IMR-90 (cell line): Measurements from ENCODE around the gene CLDN18. TPM values are rescaled to one million over a fixed set of nuclear protein-coding genes. Genes with fewer than 3 reads are reported as not detected.

Experiments used
- ATAC-seq: fragments of 200-7000 bp; cut with Tn5 transposase; 2 replicates; pipeline ENCODE4 v1.9.1; 2020; ENCODE audit warnings: low read depth, mild to moderate bottlenecking, moderate library complexity
- BruUV-seq: library from RNA; stranded (reverse); fragments of 400-500 nt; replicated peaks from 2 replicates; lab custom pipeline; 2021; lab: Mats Ljungman, UMichigan
- CTCF ChIA-PET: fragments of 300-600 bp; formaldehyde crosslinking; extraction: SDS; loops from one replicate; lab custom pipeline; 2021; ENCODE audit warnings: antibody characterized with exemption; lab: Yijun Ruan, JAX
- POLR2A ChIA-PET: fragments of 300-600 bp; sonication (Branson Sonifier 250); formaldehyde crosslinking; loops from one replicate; lab custom pipeline; 2022; ENCODE audit warnings: antibody characterized with exemption; ENCODE audit not compliant: unreplicated experiment; lab: Charles Lee
- DNase-seq: peaks from one replicate; pipeline ENCODE4 v3.0.0; 2013
- H2AFZ ChIP-seq: replicated peaks from 2 replicates; pipeline ENCODE3; 2013; ENCODE audit warnings: low read length, mild to moderate bottlenecking; ENCODE audit not compliant: poor library complexity
- H2AK5ac ChIP-seq: 2 replicates; pipeline ENCODE4 v1.6.1; 2013; ENCODE audit warnings: low read depth, low read length, inconsistent platforms
- H2AK9ac ChIP-seq: replicated peaks from 2 replicates; pipeline ENCODE3; 2013; ENCODE audit warnings: mild to moderate bottlenecking, low read depth, low read length, moderate library complexity; ENCODE audit not compliant: poor library complexity
- H2BK120ac ChIP-seq: 2 replicates; pipeline ENCODE4 v1.6.1; 2013; ENCODE audit warnings: low read depth, low read length, inconsistent platforms
- H2BK15ac ChIP-seq: 3 replicates; pipeline ENCODE4 v1.6.1; 2013; ENCODE audit warnings: low read depth, low read length, inconsistent platforms
- H2BK20ac ChIP-seq: 2 replicates; pipeline ENCODE4 v1.6.1; 2013; ENCODE audit warnings: low read depth, mild to moderate bottlenecking, inconsistent platforms, low read length, moderate library complexity
- H2BK5ac ChIP-seq: 2 replicates; pipeline ENCODE4 v1.6.1; 2013; ENCODE audit warnings: mild to moderate bottlenecking, low read depth, low read length, inconsistent platforms; ENCODE audit not compliant: poor library complexity, severe bottlenecking
- H3K14ac ChIP-seq: replicated peaks from 2 replicates; pipeline ENCODE4 v1.6.1; 2013; ENCODE audit warnings: low read depth, low read length, inconsistent platforms
- H3K18ac ChIP-seq: 2 replicates; pipeline ENCODE4 v1.6.1; 2013; ENCODE audit warnings: low read depth, low read length, control low read depth
- H3K23ac ChIP-seq: 2 replicates; pipeline ENCODE4 v1.6.1; 2013; ENCODE audit warnings: low read depth, low read length, inconsistent platforms
- H3K27ac ChIP-seq: 2 replicates; pipeline ENCODE4 v1.5.1; 2013; ENCODE audit warnings: mild to moderate bottlenecking, control low read depth, low read length; ENCODE audit not compliant: insufficient read depth
- H3K27me3 ChIP-seq: 2 replicates; pipeline ENCODE4 v1.6.1; 2013; ENCODE audit warnings: low read length; ENCODE audit not compliant: control insufficient read depth, insufficient read depth
- H3K36me3 ChIP-seq: 2 replicates; pipeline ENCODE4 v1.6.1; 2013; ENCODE audit warnings: low read length, mixed read lengths; ENCODE audit not compliant: control insufficient read depth, insufficient read depth
- H3K4ac ChIP-seq: 2 replicates; pipeline ENCODE4 v1.6.1; 2013; ENCODE audit warnings: low read depth, low read length, inconsistent platforms
- H3K4me1 ChIP-seq: 2 replicates; pipeline ENCODE4 v1.6.1; 2013; ENCODE audit warnings: low read length, mixed read lengths; ENCODE audit not compliant: control insufficient read depth, insufficient read depth
- H3K4me2 ChIP-seq: 2 replicates; pipeline ENCODE4 v1.6.1; 2013; ENCODE audit warnings: low read depth, mild to moderate bottlenecking, control low read depth, low read length, moderate library complexity
- H3K4me3 ChIP-seq: 2 replicates; pipeline ENCODE4 v1.5.1; 2013; ENCODE audit warnings: low read depth, mild to moderate bottlenecking, control low read depth, low read length, moderate library complexity; ENCODE audit not compliant: insufficient read depth
- H3K56ac ChIP-seq: 2 replicates; pipeline ENCODE4 v1.6.1; 2013; ENCODE audit warnings: low read length, inconsistent platforms; ENCODE audit not compliant: insufficient read depth; ENCODE audit errors: extremely low read depth
- H3K79me1 ChIP-seq, 2 experiments: 2 replicates each; pipeline ENCODE4 v1.6.1; 2013; ENCODE audit warnings: low read length in 2 of 2, inconsistent platforms in 1 of 2, low read depth in 1 of 2
- H3K9ac ChIP-seq: 2 replicates; pipeline ENCODE4 v1.6.1; 2013; ENCODE audit warnings: low read depth, low read length, control low read depth
- H3K9me1 ChIP-seq: 2 replicates; pipeline ENCODE4 v1.6.1; 2013; ENCODE audit warnings: low read length, inconsistent platforms; ENCODE audit not compliant: insufficient read depth
- H3K9me3 ChIP-seq: 2 replicates; pipeline ENCODE4 v1.6.1; 2013; ENCODE audit warnings: low read length; ENCODE audit not compliant: control insufficient read depth, insufficient read depth
- H4K20me1 ChIP-seq: 2 replicates; pipeline ENCODE4 v1.6.1; 2013; ENCODE audit warnings: low read length, inconsistent platforms; ENCODE audit not compliant: insufficient read depth
- H4K5ac ChIP-seq: 2 replicates; pipeline ENCODE4 v1.6.1; 2013; ENCODE audit warnings: mild to moderate bottlenecking, low read depth, low read length, control low read depth
- H4K8ac ChIP-seq, 2 experiments: 2 replicates each; pipeline ENCODE4 v1.6.1; 2013; ENCODE audit warnings: low read depth in 2 of 2, low read length in 2 of 2, control low read depth in 1 of 2, inconsistent platforms in 1 of 2
- H4K91ac ChIP-seq: 2 replicates; pipeline ENCODE4 v1.6.1; 2013; ENCODE audit warnings: low read depth, low read length, inconsistent platforms; ENCODE audit not compliant: insufficient read depth
- FOS ChIP-seq: fragments of 150-350 bp; IDR thresholded peaks from 2 replicates; pipeline ENCODE4 v1.6.1; 2016; ENCODE audit warnings: low read depth, low read length
- MXI1 ChIP-seq: IDR thresholded peaks from 2 replicates; pipeline ENCODE4 v1.6.1; 2012; ENCODE audit warnings: low read depth, mild to moderate bottlenecking, low read length, moderate library complexity, borderline replicate concordance
- POLR2A ChIP-seq: IDR thresholded peaks from 2 replicates; pipeline ENCODE4 v1.6.1; 2012; ENCODE audit warnings: mild to moderate bottlenecking, low read depth, low read length
- RFX5 ChIP-seq: IDR thresholded peaks from 2 replicates; pipeline ENCODE4 v1.8.0; 2012; ENCODE audit warnings: low read depth, mild to moderate bottlenecking, low read length, moderate library complexity
- SMC3 ChIP-seq: fragments of 150-350 bp; IDR thresholded peaks from 2 replicates; pipeline ENCODE4 v1.6.1; 2016; ENCODE audit warnings: low read depth, mild to moderate bottlenecking, antibody characterized with exemption, low read length, moderate library complexity
- WGBS, 2 experiments: methylation state at CpG; one replicate each; pipeline versions ENCODE4 v1.1.5 to v1.1.7; 2013; ENCODE audit warnings: missing lambda C conversion rate in 2 of 2; ENCODE audit not compliant: insufficient read length in 1 of 2; ENCODE audit errors: extremely low coverage in 2 of 2; 5-methylcytosine and 5-hydroxymethylcytosine counted together
- dilution Hi-C: fragments of 300-500 bp; cut with HindIII; formaldehyde crosslinking; loops from one replicate; pipeline ENCODE4 v1.14.3; 2018; ENCODE audit warnings: low sequenced_read_pairs; ENCODE audit not compliant: unreplicated experiment
- in situ Hi-C: fragments of 300-500 bp; cut with MboI; formaldehyde crosslinking; loops from 3 replicates; pipeline ENCODE4 v1.14.3; 2019; ENCODE audit warnings: low sequenced_read_pairs, inconsistent platforms, mixed read lengths
- intact Hi-C: fragments of 100-400 bp; cut with micrococcal nuclease; formaldehyde crosslinking; loops from 2 replicates; pipeline ENCODE4 v1.10.0; 2022
- polyA plus RNA-seq, 3 experiments: library from polyadenylated mRNA; depleted of rRNA; stranded (reverse); fragments of >200 nt; gene quantifications; 2 replicates each; pipeline ENCODE4 v1.2.3, GENCODE V29; 2012; ENCODE audit warnings: low replicate concordance in 1 of 3
- total RNA-seq: library from RNA; depleted of rRNA; stranded (reverse); fragments of >200 nt; gene quantifications from 2 replicates; pipeline ENCODE4 v1.2.3, GENCODE V29; 2012
- TF ChIP-seq, protein P1 (sequence below): conservative IDR thresholded peaks from 2 replicates; pipeline ENCODE4 v1.5.1; 2012; ENCODE audit warnings: mild to moderate bottlenecking, low read depth, low read length, improper control_type of control experiment

Gene CLDN18
- total and polyA plus RNA-seq, 2 of the 4 experiments (the other 2 are of a cell fraction) = not detected

DNA sequence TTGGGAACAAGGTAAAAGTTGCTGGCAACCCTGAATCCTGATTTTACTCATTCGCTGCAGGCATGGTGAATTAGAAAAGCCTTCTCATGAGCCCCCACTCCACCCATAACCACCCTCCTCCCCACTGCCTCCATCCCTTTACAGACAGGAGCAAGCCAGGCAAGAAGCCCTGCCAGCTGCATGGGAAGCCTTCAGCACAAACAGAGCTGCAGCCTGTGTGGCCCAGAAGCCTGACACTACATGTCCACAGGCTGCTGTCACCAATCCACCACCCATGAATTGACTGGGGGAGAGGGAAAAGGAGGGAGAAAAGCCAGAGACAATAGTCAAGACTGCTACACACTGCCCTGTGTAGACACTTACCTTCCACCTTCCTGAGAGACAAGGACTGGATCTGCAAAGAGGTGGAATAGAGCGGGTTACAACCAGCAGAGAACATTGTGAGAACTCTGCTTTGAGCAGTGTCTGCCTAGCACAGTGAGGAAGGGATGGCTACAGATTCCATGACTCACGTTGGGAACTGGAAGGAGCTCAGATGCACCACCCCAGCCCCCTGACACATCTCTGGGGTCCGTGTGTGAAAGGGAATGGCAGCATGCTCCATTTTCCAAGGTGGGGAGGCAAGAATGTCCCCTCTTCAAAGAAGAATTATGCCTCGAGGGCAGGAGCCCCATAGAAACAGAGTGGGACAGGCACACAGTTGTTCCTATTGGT is 71.6 kb downstream of the CLDN18 start:
- H3K4ac ChIP-seq = peak overlapping the region; percentile 84
- H2BK5ac ChIP-seq = peak overlapping the region; percentile 81
- dilution Hi-C loops = no loop called here
- H3K27me3 ChIP-seq = no peaks in the 10 kb centered on the region
- H2AFZ ChIP-seq = peak overlapping the region; percentile 79
- H2BK120ac ChIP-seq = peak overlapping the region; percentile 75
- no CpG with 5 or more reads among the region's 5 CpGs for WGBS, 2 experiments
- peaks cover 19 to 56% of the 10 kb centered on the region in 2 experiments for H3K79me1 ChIP-seq
- peak overlapping the region; percentile 53; the same call in 1 of the 3 replicates for H2BK15ac ChIP-seq
- H3K4me2 ChIP-seq = peak overlapping the region; percentile 84
- peak overlapping the region; percentile 70 for H3K14ac ChIP-seq
- H3K9me3 ChIP-seq = no peaks in the 10 kb centered on the region
- H3K4me3 ChIP-seq = no peak overlapping the region
- peak overlapping the region; percentile 69 for H3K23ac ChIP-seq
- peaks cover 24% of the 10 kb centered on the region for H3K36me3 ChIP-seq
- peaks cover 35% of the 10 kb centered on the region for H3K9me1 ChIP-seq
- DNase-seq = peak; percentile 82
- peak overlapping the region; percentile 28 to 30; a peak in 2 of 4 replicates for H4K8ac ChIP-seq
- H4K5ac ChIP-seq = peak overlapping the region; percentile 21
- no TSS peak for BruUV-seq
- H2AK5ac ChIP-seq = peak overlapping the region; percentile 87
- in situ Hi-C loops = no loop called here
- H3K18ac ChIP-seq = peak overlapping the region; percentile 44
- ChIA-PET POLR2A (no interaction called here), CTCF (interaction anchor here (2.1 kb wide), 1 partner anchor 13 kb away, joined by 6 read pairs; no protein-coding TSS in a partner anchor)
- TF ChIP-seq MXI1 = 0 out of 2 replicates have a peak, but pooled peaks have one; percentile 6
- TF ChIP-seq SMC3 = 0 out of 2 replicates have a peak, but pooled peaks have one; percentile 1
- 0 out of 2 replicates have a peak, but pooled peaks have one; percentile 17 for TF ChIP-seq POLR2A
- TF ChIP-seq RFX5 = no peak
- TF ChIP-seq, protein P1, sequence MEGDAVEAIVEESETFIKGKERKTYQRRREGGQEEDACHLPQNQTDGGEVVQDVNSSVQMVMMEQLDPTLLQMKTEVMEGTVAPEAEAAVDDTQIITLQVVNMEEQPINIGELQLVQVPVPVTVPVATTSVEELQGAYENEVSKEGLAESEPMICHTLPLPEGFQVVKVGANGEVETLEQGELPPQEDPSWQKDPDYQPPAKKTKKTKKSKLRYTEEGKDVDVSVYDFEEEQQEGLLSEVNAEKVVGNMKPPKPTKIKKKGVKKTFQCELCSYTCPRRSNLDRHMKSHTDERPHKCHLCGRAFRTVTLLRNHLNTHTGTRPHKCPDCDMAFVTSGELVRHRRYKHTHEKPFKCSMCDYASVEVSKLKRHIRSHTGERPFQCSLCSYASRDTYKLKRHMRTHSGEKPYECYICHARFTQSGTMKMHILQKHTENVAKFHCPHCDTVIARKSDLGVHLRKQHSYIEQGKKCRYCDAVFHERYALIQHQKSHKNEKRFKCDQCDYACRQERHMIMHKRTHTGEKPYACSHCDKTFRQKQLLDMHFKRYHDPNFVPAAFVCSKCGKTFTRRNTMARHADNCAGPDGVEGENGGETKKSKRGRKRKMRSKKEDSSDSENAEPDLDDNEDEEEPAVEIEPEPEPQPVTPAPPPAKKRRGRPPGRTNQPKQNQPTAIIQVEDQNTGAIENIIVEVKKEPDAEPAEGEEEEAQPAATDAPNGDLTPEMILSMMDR = no peak
- peak; percentile 52 for TF ChIP-seq FOS
- peak overlapping the region; percentile 78 for H4K91ac ChIP-seq
- peaks cover 32% of the 10 kb centered on the region for H4K20me1 ChIP-seq
- peaks cover 26% of the 10 kb centered on the region for H3K4me1 ChIP-seq
- H3K56ac ChIP-seq = peak overlapping the region; percentile 7; the same call in 1 of the 2 replicates
- intact Hi-C loops = loop anchor here (5.0 kb wide), 1 partner anchor 36 kb away; the partner anchor contains the start of gene DZIP1L
- H2BK20ac ChIP-seq = peak overlapping the region; percentile 45; the same call in 1 of the 2 replicates
- peak; percentile 46 for ATAC-seq
- H3K9ac ChIP-seq = peak overlapping the region; percentile 52
- peak overlapping the region; percentile 79 for H2AK9ac ChIP-seq
- H3K27ac ChIP-seq = peak overlapping the region; percentile 71
